ENCODE data around the gene IRF8.

The IRF8 gene

GRCh38 chr16:85917959-85918358 lies 19.0 kb downstream of the IRF8 start:
- peak; percentile 52 for DNase-seq (ENCODE audit: low spot score)
- TF ChIP-seq, protein P1, sequence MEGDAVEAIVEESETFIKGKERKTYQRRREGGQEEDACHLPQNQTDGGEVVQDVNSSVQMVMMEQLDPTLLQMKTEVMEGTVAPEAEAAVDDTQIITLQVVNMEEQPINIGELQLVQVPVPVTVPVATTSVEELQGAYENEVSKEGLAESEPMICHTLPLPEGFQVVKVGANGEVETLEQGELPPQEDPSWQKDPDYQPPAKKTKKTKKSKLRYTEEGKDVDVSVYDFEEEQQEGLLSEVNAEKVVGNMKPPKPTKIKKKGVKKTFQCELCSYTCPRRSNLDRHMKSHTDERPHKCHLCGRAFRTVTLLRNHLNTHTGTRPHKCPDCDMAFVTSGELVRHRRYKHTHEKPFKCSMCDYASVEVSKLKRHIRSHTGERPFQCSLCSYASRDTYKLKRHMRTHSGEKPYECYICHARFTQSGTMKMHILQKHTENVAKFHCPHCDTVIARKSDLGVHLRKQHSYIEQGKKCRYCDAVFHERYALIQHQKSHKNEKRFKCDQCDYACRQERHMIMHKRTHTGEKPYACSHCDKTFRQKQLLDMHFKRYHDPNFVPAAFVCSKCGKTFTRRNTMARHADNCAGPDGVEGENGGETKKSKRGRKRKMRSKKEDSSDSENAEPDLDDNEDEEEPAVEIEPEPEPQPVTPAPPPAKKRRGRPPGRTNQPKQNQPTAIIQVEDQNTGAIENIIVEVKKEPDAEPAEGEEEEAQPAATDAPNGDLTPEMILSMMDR (IDR thresholded peaks at IDR 0.05; ENCODE audit: borderline replicate concordance, control extremely low read depth, extremely low read depth, insufficient read depth, missing control alignments) = no peak
- in situ Hi-C loops (cut with MboI; ENCODE audit: low sequenced_read_pairs, unreplicated experiment) = no loop called here

DNA sequence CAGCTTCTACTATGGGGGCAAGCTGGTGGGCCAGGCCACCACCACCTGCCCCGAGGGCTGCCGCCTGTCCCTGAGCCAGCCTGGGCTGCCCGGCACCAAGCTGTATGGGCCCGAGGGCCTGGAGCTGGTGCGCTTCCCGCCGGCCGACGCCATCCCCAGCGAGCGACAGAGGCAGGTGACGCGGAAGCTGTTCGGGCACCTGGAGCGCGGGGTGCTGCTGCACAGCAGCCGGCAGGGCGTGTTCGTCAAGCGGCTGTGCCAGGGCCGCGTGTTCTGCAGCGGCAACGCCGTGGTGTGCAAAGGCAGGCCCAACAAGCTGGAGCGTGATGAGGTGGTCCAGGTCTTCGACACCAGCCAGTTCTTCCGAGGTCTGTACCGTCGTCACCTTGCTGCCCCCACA lies 19.5 kb downstream of the IRF8 start:
- TF ChIP-seq, protein P1 (IDR thresholded peaks at IDR 0.05; ENCODE audit: borderline replicate concordance, control extremely low read depth, extremely low read depth, insufficient read depth, missing control alignments) = no peak
- in situ Hi-C loops (cut with MboI; ENCODE audit: low sequenced_read_pairs, unreplicated experiment) = no loop called here
- no peak for DNase-seq (ENCODE audit: low spot score)

DNA sequence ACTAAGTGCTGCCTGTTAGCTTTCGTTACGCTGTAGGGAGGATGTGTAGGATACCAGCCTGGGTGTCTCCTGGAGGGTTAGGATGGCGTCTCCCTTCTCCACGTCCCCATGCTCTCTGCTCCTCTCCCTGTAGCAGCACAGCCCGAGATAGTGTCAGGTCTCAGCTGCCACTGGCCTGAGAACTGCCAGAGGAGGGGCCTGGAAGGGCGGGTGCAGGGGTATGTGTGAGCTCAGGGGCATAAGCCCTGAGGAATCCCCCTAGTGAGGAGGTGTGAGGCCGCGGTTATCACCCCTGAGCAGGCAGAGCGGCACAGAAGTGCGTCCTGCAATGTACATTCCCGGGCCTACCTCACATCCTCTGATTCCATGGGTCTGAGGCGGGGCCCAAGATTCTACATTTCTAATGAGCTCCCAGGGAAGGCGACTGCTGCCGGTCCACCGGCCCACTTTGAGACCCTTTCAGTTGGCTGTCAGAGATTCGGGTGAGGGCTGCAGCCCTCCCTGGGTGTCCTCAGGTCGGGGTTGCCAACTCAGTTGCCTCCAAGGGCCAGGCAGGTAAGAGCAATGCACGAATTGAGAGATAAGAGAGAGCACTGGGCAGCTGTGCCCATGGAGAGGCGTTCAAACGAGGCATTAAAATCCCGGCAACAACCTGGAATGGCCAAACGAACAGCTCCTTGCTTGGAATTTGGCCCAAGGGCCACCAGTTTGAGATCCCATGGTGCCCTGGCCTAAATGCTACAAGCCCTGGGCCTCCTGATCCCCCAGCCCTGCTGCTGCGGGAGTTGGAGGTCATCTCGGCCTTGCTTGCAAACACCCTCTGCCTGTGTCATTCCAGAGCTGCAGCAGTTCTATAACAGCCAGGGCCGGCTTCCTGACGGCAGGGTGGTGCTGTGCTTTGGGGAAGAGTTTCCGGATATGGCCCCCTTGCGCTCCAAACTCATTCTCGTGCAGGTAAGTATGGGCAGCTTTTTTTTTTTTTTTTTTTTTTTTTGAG lies 20.6 kb downstream of the IRF8 start:
- no peak for DNase-seq (ENCODE audit: low spot score)
- TF ChIP-seq, protein P1 (IDR thresholded peaks at IDR 0.05; ENCODE audit: borderline replicate concordance, control extremely low read depth, extremely low read depth, insufficient read depth, missing control alignments) = no peak
- in situ Hi-C loops (cut with MboI; ENCODE audit: low sequenced_read_pairs, unreplicated experiment) = no loop called here

DNA sequence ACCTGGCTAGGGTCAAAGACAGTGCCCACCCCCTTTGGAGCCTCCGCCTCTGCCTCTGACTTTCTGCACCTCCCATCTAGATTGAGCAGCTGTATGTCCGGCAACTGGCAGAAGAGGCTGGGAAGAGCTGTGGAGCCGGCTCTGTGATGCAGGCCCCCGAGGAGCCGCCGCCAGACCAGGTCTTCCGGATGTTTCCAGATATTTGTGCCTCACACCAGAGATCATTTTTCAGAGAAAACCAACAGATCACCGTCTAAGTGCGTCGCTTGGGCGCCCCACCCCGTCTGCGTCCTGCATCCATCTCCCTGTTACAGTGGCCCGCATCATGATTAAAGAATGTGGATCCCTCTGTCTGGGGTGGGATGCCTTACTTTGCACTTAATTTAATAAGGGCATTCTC lies 22.1 kb downstream of the IRF8 start:
- no peak for DNase-seq (ENCODE audit: low spot score)
- TF ChIP-seq, protein P1 (IDR thresholded peaks at IDR 0.05; ENCODE audit: borderline replicate concordance, control extremely low read depth, extremely low read depth, insufficient read depth, missing control alignments) = no peak
- in situ Hi-C loops (cut with MboI; ENCODE audit: low sequenced_read_pairs, unreplicated experiment) = no loop called here

GRCh38 chr16:85923153-85924021 lies 24.4 kb downstream of the IRF8 start:
- DNase-seq (ENCODE audit: low spot score) = no peak
- TF ChIP-seq, protein P1 (IDR thresholded peaks at IDR 0.05; ENCODE audit: borderline replicate concordance, control extremely low read depth, extremely low read depth, insufficient read depth, missing control alignments) = no peak
- in situ Hi-C loops (cut with MboI; ENCODE audit: low sequenced_read_pairs, unreplicated experiment) = no loop called here

- TF ChIP-seq, protein P1 (IDR thresholded peaks at IDR 0.05; ENCODE audit: borderline replicate concordance, control extremely low read depth, extremely low read depth, insufficient read depth, missing control alignments) = no peak
- in situ Hi-C loops (cut with MboI; ENCODE audit: low sequenced_read_pairs, unreplicated experiment) = no loop called here
These were observed 25.7 kb downstream of the IRF8 start for GRCh38 chr16:85924675-85925074.

More at GRCh38 chr16:85924675-85925074, 25.7 kb downstream of the IRF8 start:
- no peak for DNase-seq (ENCODE audit: low spot score)
